HepG2 (cell line): Measurements from ENCODE around the gene TANGO6. TPM values are rescaled to one million over a fixed set of nuclear protein-coding genes. Genes with fewer than 3 reads are reported as not detected.
A peak's percentile ranks its signal among the peaks of the same experiment; 100 is the strongest.

Experiments
- AHDC1 ChIP-seq: sonication (generic); formaldehyde crosslinking; IDR thresholded peaks from 2 replicates; pipeline ENCODE4 v1.5.1; 2020; ENCODE audit warnings: mild to moderate bottlenecking, missing genetic modification reagents, borderline replicate concordance
- CBX1 ChIP-seq: IDR thresholded peaks from one replicate; pipeline ENCODE4 v1.6.1; 2016; ENCODE audit warnings: antibody characterized with exemption, low read depth
- CC2D1A ChIP-seq: sonication (generic); formaldehyde crosslinking; IDR thresholded peaks from 2 replicates; pipeline ENCODE4 v1.8.1; 2023; ENCODE audit warnings: mild to moderate bottlenecking, missing genetic modification reagents
- FIP1L1 ChIP-seq: fragments of 200-400 bp; formaldehyde crosslinking; IDR thresholded peaks from 2 replicates; pipeline ENCODE4 v1.6.1; 2018; ENCODE audit warnings: low read depth, mild to moderate bottlenecking, low read length, moderate library complexity, borderline replicate concordance; ENCODE audit not compliant: insufficient read depth
- HNRNPLL ChIP-seq: fragments of 200-400 bp; formaldehyde crosslinking; IDR thresholded peaks from 2 replicates; pipeline ENCODE4 v1.6.1; 2017; ENCODE audit warnings: mild to moderate bottlenecking, low read depth, low read length; ENCODE audit not compliant: poor library complexity, severe bottlenecking
- KAT7 ChIP-seq: IDR thresholded peaks from 2 replicates; pipeline ENCODE4 v1.6.1; 2018; ENCODE audit warnings: borderline replicate concordance, missing compliant biosample characterization
- NFAT5 ChIP-seq: sonication (generic); formaldehyde crosslinking; IDR thresholded peaks from 2 replicates; pipeline ENCODE4 v1.4.0; 2020; ENCODE audit warnings: missing genetic modification reagents
- NR1H2 ChIP-seq: sonication (generic); formaldehyde crosslinking; IDR thresholded peaks from 2 replicates; pipeline ENCODE4 v1.8.1; 2022; ENCODE audit warnings: low read depth, missing genetic modification reagents, borderline replicate concordance
- RXRB ChIP-seq: IDR thresholded peaks from 2 replicates; pipeline ENCODE4 v1.6.1; 2016; ENCODE audit warnings: borderline replicate concordance, missing genetic modification reagents, missing compliant biosample characterization
- TBX2 ChIP-seq: sonication (generic); formaldehyde crosslinking; IDR thresholded peaks from 2 replicates; pipeline ENCODE4 v1.5.0; 2020; ENCODE audit warnings: missing genetic modification reagents, mild to moderate bottlenecking, borderline replicate concordance
- ZBTB25 ChIP-seq: IDR thresholded peaks from 2 replicates; pipeline ENCODE4 v1.6.1; 2018; ENCODE audit warnings: missing genetic modification reagents
- ZFP41 ChIP-seq: sonication (generic); formaldehyde crosslinking; IDR thresholded peaks from 2 replicates; pipeline ENCODE4 v1.4.0; 2020; ENCODE audit warnings: mild to moderate bottlenecking, missing genetic modification reagents, borderline replicate concordance
- ZNF362 ChIP-seq: sonication (generic); formaldehyde crosslinking; IDR thresholded peaks from 2 replicates; pipeline ENCODE4 v1.4.0; 2020; ENCODE audit warnings: missing genetic modification reagents, mild to moderate bottlenecking, borderline replicate concordance
- ZNF430 ChIP-seq: sonication (generic); formaldehyde crosslinking; IDR thresholded peaks from 2 replicates; pipeline ENCODE4 v1.9.0; 2021; ENCODE audit warnings: mild to moderate bottlenecking, missing genetic modification reagents
- ZNF619 ChIP-seq: sonication (generic); formaldehyde crosslinking; IDR thresholded peaks from 2 replicates; pipeline ENCODE4 v1.4.0; 2020; ENCODE audit warnings: mild to moderate bottlenecking, missing genetic modification reagents
- polyA plus RNA-seq, 8 experiments: library from polyadenylated mRNA; depleted of rRNA in 3 of 8; stranded (reverse) in 7 of 8; unstranded in 1 of 8; fragments of >200 nt; fragmentation: Illumina TruSeq in 4 of 8; extraction: Trizol in 4 of 8; gene quantifications; 2 replicates each; pipeline versions ENCODE4 v1.2.1 to v1.2.3, GENCODE V29; 2011 to 2016; ENCODE audit warnings: low read depth in 4 of 8, missing spikeins in 1 of 8, mixed read lengths in 1 of 8; ENCODE audit not compliant: insufficient read depth in 1 of 8
- total RNA-seq, 5 experiments: library from RNA; depleted of rRNA; stranded (reverse); fragments of >200 nt; fragmentation: Illumina TruSeq; extraction: Trizol; gene quantifications; 2 replicates each; pipeline ENCODE4 v1.2.3, GENCODE V29; 2016; ENCODE audit warnings: low read depth in 1 of 5

The TANGO6 gene
- total and polyA plus RNA-seq, 2 of the 13 experiments (the other 11 are each of a cell fraction or from before 2014, with no cell fraction given) = 7.2 to 13.3 TPM

GRCh38 chr16:69131839-69132423, 288.6 kb downstream of the TANGO6 start (continued):
- TF ChIP-seq NFAT5 (CRISPR knock-in tag) (no peak), AHDC1 (peak; percentile 45), ZNF430 (CRISPR knock-in tag) (peak; percentile 51; the same call in 1 of the 2 replicates), NR1H2 (CRISPR knock-in tag) (0 out of 2 replicates have a peak, but pooled peaks have one; percentile 10), KAT7 (CRISPR knock-in tag) (peak; percentile 77), ZBTB25 (CRISPR knock-in tag) (peak; percentile 86; the same call in 1 of the 2 replicates), ZNF619 (CRISPR knock-in tag) (peak; percentile 60; the same call in 1 of the 2 replicates), CC2D1A (0 out of 2 replicates have a peak, but pooled peaks have one; percentile 65), RXRB (peak; percentile 25; the same call in 1 of the 2 replicates), HNRNPLL (peak; percentile 43), TBX2 (CRISPR knock-in tag) (0 out of 2 replicates have a peak, but pooled peaks have one; percentile 38), CBX1 (peak; percentile 33), ZNF362 (CRISPR knock-in tag) (0 out of 2 replicates have a peak, but pooled peaks have one; percentile 15), FIP1L1 (no peak), ZFP41 (0 out of 2 replicates have a peak, but pooled peaks have one; percentile 44)
